Glutamatergic neuron (in vitro differentiated cells): ENCODE measurements around the gene CDA. TPM values are rescaled to one million over a fixed set of nuclear protein-coding genes. Genes with fewer than 3 reads are reported as not detected.
A peak's percentile ranks its signal among the peaks of the same experiment; 100 is the strongest.

ENCODE experiments used
- DNase-seq: peaks from one replicate; pipeline ENCODE4 v3.0.0; 2022
- H3K27ac Mint-ChIP-seq: one replicate; pipeline ENCODE4 v1.8.0; 2020; ENCODE audit warnings: mild to moderate bottlenecking, mixed read lengths, inconsistent platforms; ENCODE audit not compliant: unreplicated experiment
- H3K27me3 Mint-ChIP-seq: one replicate; pipeline ENCODE4 v1.8.0; 2020; ENCODE audit warnings: mild to moderate bottlenecking, moderate library complexity, mixed read lengths, inconsistent platforms; ENCODE audit not compliant: unreplicated experiment
- H3K36me3 Mint-ChIP-seq: one replicate; pipeline ENCODE4 v1.8.0; 2020; ENCODE audit warnings: mild to moderate bottlenecking, mixed read lengths, inconsistent platforms; ENCODE audit not compliant: unreplicated experiment
- H3K4me1 Mint-ChIP-seq: one replicate; pipeline ENCODE4 v1.8.0; 2020; ENCODE audit warnings: mild to moderate bottlenecking, low read depth, mixed read lengths, inconsistent platforms; ENCODE audit not compliant: unreplicated experiment
- H3K4me3 Mint-ChIP-seq: one replicate; pipeline ENCODE4 v1.8.0; 2020; ENCODE audit warnings: mild to moderate bottlenecking, mixed read lengths, inconsistent platforms; ENCODE audit not compliant: unreplicated experiment
- H3K9me3 Mint-ChIP-seq: one replicate; pipeline ENCODE4 v1.8.0; 2020; ENCODE audit warnings: mild to moderate bottlenecking, moderate library complexity, mixed read lengths, inconsistent platforms; ENCODE audit not compliant: unreplicated experiment
- total RNA-seq: library from RNA; stranded (reverse); fragmentation: NEBNext Ultra II Directional; extraction: Animal tissue kit (Norgen Biotek cat#: 25700); gene quantifications from one replicate; pipeline ENCODE4 v1.2.1, GENCODE V29; 2021; ENCODE audit not compliant: unreplicated experiment
- TF ChIP-seq, protein P1 (sequence below): fragments of 200-600 bp; sonication (generic); IDR thresholded peaks from one replicate; pipeline ENCODE4 v1.5.0; 2021; ENCODE audit not compliant: partially characterized antibody, unreplicated experiment

CDA gene
- total RNA-seq, 1 donor from 2014 or later: not detected

DNA sequence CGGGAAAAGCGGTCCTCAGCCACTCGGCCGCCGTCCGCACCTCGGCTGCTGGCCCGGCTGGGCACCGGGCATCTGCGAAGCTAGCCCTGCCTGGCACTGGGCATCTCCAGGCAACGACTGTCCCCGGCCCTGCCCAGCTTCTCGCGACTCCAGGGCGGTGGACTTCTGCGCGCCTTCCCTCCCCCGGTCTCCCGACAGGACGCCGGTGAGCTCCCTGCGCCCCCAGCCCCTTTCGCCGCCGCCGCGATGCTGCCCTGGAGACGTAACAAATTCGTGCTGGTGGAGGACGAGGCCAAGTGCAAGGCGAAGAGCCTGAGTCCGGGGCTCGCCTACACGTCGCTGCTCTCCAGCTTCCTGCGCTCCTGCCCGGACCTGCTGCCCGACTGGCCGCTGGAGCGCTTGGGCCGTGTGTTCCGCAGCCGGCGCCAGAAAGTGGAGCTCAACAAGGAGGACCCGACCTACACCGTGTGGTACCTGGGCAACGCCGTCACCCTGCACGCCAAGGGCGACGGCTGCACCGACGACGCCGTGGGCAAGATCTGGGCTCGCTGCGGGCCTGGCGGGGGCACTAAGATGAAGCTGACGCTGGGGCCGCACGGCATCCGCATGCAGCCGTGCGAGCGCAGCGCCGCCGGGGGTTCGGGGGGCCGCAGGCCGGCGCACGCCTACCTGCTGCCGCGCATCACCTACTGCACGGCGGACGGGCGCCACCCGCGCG lies 36.0 kb upstream of the CDA start:
- peak; percentile 42 for DNase-seq
- H3K9me3 Mint-ChIP-seq: no peaks in the 10 kb centered on the region
- H3K27me3 Mint-ChIP-seq: peaks cover 14% of the 10 kb centered on the region
- no peak overlapping the region for H3K27ac Mint-ChIP-seq
- H3K4me3 Mint-ChIP-seq: peak overlapping the region; percentile 71
- no peaks in the 10 kb centered on the region for H3K4me1 Mint-ChIP-seq
- TF ChIP-seq, protein P1, sequence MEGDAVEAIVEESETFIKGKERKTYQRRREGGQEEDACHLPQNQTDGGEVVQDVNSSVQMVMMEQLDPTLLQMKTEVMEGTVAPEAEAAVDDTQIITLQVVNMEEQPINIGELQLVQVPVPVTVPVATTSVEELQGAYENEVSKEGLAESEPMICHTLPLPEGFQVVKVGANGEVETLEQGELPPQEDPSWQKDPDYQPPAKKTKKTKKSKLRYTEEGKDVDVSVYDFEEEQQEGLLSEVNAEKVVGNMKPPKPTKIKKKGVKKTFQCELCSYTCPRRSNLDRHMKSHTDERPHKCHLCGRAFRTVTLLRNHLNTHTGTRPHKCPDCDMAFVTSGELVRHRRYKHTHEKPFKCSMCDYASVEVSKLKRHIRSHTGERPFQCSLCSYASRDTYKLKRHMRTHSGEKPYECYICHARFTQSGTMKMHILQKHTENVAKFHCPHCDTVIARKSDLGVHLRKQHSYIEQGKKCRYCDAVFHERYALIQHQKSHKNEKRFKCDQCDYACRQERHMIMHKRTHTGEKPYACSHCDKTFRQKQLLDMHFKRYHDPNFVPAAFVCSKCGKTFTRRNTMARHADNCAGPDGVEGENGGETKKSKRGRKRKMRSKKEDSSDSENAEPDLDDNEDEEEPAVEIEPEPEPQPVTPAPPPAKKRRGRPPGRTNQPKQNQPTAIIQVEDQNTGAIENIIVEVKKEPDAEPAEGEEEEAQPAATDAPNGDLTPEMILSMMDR: no peak
- H3K36me3 Mint-ChIP-seq: no peaks in the 10 kb centered on the region

DNA sequence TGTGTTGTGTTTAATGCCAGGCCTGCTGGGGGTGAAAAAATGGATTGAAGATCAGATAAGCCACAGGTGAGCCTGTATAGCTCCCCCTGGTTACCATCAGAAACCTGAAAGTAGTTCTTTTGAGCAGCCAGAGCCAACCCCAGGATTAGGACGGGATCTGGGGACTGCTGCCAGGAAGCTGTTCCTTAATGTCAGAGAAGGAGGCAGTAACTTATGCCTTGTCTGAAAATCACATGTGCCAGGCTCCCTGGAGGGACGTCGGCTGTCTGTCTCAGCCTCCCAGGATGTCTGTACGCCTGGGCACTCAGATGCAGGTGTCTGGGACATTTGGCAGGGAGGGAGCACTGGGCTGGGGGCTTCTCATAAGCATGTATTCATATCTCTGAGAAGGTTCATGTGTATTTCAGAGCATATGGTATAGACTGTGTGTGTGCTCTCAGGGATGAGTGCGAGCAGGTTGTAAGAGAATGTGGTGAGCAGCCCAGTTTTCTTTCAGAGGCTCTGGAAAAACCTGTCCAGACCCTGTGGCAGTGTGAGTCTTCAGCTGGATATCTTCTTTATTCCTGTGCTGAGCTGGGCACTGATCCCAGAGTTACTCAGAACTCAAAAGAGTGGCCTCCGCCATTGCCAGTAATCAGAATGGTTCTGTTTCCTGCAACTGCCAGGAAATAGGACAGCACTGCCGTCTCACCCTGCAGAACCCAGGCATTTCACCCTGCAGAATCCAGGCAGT lies 33.7 kb upstream of the CDA start:
- H3K36me3 Mint-ChIP-seq: no peaks in the 10 kb centered on the region
- H3K27me3 Mint-ChIP-seq: peaks cover 13% of the 10 kb centered on the region
- H3K4me1 Mint-ChIP-seq: no peaks in the 10 kb centered on the region
- no peak for DNase-seq
- no peak overlapping the region for H3K4me3 Mint-ChIP-seq
- H3K27ac Mint-ChIP-seq: no peak overlapping the region
- no peaks in the 10 kb centered on the region for H3K9me3 Mint-ChIP-seq
- TF ChIP-seq, protein P1: no peak

DNA sequence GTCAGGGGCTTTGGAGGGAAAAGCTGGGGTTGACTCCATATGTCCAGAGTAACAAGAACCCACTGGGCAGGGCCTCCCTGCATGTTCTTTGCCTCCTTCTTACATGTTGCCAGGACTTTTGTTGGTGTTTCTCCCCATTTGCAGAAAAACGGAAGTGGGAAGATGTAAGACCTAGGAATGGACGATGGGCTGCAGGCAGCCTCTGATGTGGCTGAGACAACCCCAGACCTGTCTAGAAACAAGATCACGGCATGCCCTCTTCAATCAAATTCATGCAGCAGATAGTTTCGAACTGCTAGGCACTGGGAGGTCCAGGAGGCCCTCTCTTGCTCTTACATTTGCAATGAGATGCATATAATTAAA lies 33.2 kb upstream of the CDA start:
- TF ChIP-seq, protein P1: no peak
- no peak overlapping the region for H3K27ac Mint-ChIP-seq
- peaks cover 2% of the 10 kb centered on the region for H3K9me3 Mint-ChIP-seq
- no peaks in the 10 kb centered on the region for H3K4me1 Mint-ChIP-seq
- no peak overlapping the region for H3K4me3 Mint-ChIP-seq
- no peak for DNase-seq
- no peaks in the 10 kb centered on the region for H3K36me3 Mint-ChIP-seq
- H3K27me3 Mint-ChIP-seq: peaks cover 13% of the 10 kb centered on the region

DNA sequence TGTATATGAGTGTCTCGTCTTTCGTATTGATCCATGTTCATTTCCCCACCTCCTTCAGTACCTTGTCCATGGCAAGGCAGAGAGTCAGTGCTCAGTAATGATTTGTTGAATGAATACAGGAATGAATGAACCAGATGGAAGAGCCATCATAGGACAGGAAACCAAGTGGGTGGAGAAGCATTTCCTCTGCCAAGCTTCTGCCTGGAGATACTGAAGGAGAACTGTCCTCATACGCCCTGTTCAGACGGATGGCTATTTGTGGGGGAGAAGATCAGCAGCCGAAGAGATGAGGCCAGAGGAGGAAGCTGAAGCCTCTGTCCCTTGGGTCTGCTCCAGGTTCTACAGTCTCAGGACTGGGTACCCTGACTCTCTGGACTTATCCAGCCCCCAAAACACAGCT lies 30.7 kb upstream of the CDA start:
- Mint-ChIP-seq H3K4me3 (no peak overlapping the region), H3K27me3 (peaks cover 10% of the 10 kb centered on the region), H3K9me3 (peaks cover 2% of the 10 kb centered on the region), H3K36me3 (peaks cover 4% of the 10 kb centered on the region), H3K27ac (no peak overlapping the region), H3K4me1 (no peaks in the 10 kb centered on the region)
- TF ChIP-seq, protein P1: no peak
- no peak for DNase-seq

DNA sequence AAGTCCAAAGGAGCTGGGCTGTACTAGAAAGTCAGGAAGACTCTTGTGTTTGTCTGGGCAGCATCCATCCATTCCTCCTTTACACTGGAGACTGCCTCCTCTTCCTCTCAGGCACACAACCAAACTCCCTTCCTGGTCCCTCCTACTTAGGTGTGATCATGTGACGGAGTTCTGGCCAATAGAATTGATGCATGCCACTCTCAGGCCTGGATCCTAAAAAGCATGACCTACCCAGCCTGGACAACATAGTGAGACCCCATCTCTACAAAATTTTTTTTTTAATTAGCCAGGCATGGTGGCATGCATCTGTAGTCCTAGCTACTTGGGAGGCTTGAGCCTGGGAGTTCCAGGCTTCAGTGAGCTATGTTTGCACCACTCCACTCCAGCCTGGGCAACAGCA lies 27.9 kb upstream of the CDA start:
- TF ChIP-seq, protein P1: no peak
- Mint-ChIP-seq H3K4me1 (no peaks in the 10 kb centered on the region), H3K4me3 (no peak overlapping the region), H3K27ac (no peak overlapping the region), H3K27me3 (peaks cover 3% of the 10 kb centered on the region), H3K36me3 (peaks cover 4% of the 10 kb centered on the region), H3K9me3 (peaks cover 2% of the 10 kb centered on the region)
- no peak for DNase-seq
